G401.6 (cell line): ENCODE measurements around the gene PRMT1.

ENCODE experiments used
- FAIRE-seq: peaks from 2 replicates; lab custom pipeline; 2012; peaks lifted over from hg19 to GRCh38; lab: Jason Lieb, UNC

Gene PRMT1

GRCh38 chr19:49651820-49652550 lies 25.1 kb upstream of the PRMT1 start:
- FAIRE-seq = no peak

GRCh38 chr19:49652551-49653465 lies 24.3 kb upstream of the PRMT1 start:
- no peak for FAIRE-seq

GRCh38 chr19:49653466-49653806 lies 23.6 kb upstream of the PRMT1 start:
- FAIRE-seq = no peak

- no peak for FAIRE-seq
These were observed 22.5 kb upstream of the PRMT1 start for GRCh38 chr19:49654581-49654980.

GRCh38 chr19:49655570-49656455 lies 21.3 kb upstream of the PRMT1 start:
- no peak for FAIRE-seq

- FAIRE-seq = no peak
These were observed 20.5 kb upstream of the PRMT1 start for GRCh38 chr19:49656456-49657109.

- no peak for FAIRE-seq
These were observed 19.5 kb upstream of the PRMT1 start for GRCh38 chr19:49657493-49658138.

- FAIRE-seq = no peak
These were observed 18.9 kb upstream of the PRMT1 start for GRCh38 chr19:49658139-49658517.

- FAIRE-seq = no peak
These were observed 18.3 kb upstream of the PRMT1 start for GRCh38 chr19:49658566-49659442.

GRCh38 chr19:49660338-49660961 lies 16.6 kb upstream of the PRMT1 start:
- no peak for FAIRE-seq

GRCh38 chr19:49662011-49662410 lies 15.1 kb upstream of the PRMT1 start:
- no peak for FAIRE-seq

GRCh38 chr19:49663224-49663623 lies 13.8 kb upstream of the PRMT1 start:
- FAIRE-seq = no peak

- peak; percentile 65 for FAIRE-seq
These were observed 12.7 kb upstream of the PRMT1 start for GRCh38 chr19:49664171-49665035.

- FAIRE-seq = no peak
These were observed 12.1 kb upstream of the PRMT1 start for GRCh38 chr19:49665036-49665350.

GRCh38 chr19:49665351-49666119 lies 11.5 kb upstream of the PRMT1 start, which contains the start of the genes BCL2L12 and IRF3:
Gene BCL2L12 (plus strand): TSS chr19:49665933. CDS start chr19:49666693, 760 bp downstream.
Gene IRF3 (minus strand): TSS chr19:49665857. CDS start chr19:49664838, 1,019 bp downstream.
- peak; percentile 97 for FAIRE-seq

- FAIRE-seq = no peak
These were observed 11.0 kb upstream of the PRMT1 start for GRCh38 chr19:49666120-49666444.

- FAIRE-seq = no peak
These were observed 9.6 kb upstream of the PRMT1 start for GRCh38 chr19:49667473-49667872.

GRCh38 chr19:49669516-49669915 lies 7.6 kb upstream of the PRMT1 start:
- no peak for FAIRE-seq
